K562 (cell line): ENCODE data around the gene RSRP1. TPM values are rescaled to one million over a fixed set of nuclear protein-coding genes. Genes with fewer than 3 reads are reported as not detected.
A peak's percentile ranks its signal among the peaks of the same experiment; 100 is the strongest.

Source experiments
- CBX3 ChIP-seq, 2 experiments: IDR thresholded peaks; 1 replicate in 1 of 2; 2 replicates in 1 of 2; pipeline ENCODE4 v1.6.1; 2012; ENCODE audit warnings: inconsistent platforms in 2 of 2, low read length in 2 of 2, borderline replicate concordance in 1 of 2, control low read depth in 1 of 2
- CEBPG ChIP-seq, 3 experiments: fragments of 200-800 bp in 1 of 3; sonication (Bioruptor generic) in 1 of 3; sonication (generic) in 1 of 3; formaldehyde crosslinking in 1 of 3; IDR thresholded peaks in 2 of 3; conservative IDR thresholded peaks in 1 of 3; 2 replicates each; pipeline versions ENCODE4 v1.6.1 to v1.8.0; 2016 to 2022; ENCODE audit warnings: missing compliant biosample characterization in 2 of 3, missing genetic modification characterization in 2 of 3, mild to moderate bottlenecking in 1 of 3, missing genetic modification reagents in 1 of 3
- CHD1 ChIP-seq: fragments of 200-600 bp; sonication (generic); IDR thresholded peaks from one replicate; pipeline ENCODE4 v1.6.1; 2012; ENCODE audit warnings: mild to moderate bottlenecking, moderate library complexity, low read length, inconsistent platforms
- HMBOX1 ChIP-seq: sonication (generic); IDR thresholded peaks from 2 replicates; pipeline ENCODE4 v1.6.1; 2016
- HMGXB4 ChIP-seq: sonication (generic); formaldehyde crosslinking; IDR thresholded peaks from 2 replicates; pipeline ENCODE4 v1.8.1; 2023; ENCODE audit warnings: mild to moderate bottlenecking, missing genetic modification reagents
- ILF3 ChIP-seq: fragments of 450-650 bp; IDR thresholded peaks from 2 replicates; pipeline ENCODE4 v1.6.1; 2018; ENCODE audit warnings: antibody characterized with exemption, mild to moderate bottlenecking, moderate library complexity, borderline replicate concordance
- IRF2 ChIP-seq: sonication (generic); formaldehyde crosslinking; IDR thresholded peaks from 2 replicates; pipeline ENCODE4 v1.8.1; 2022; ENCODE audit warnings: mild to moderate bottlenecking, missing genetic modification reagents
- KDM5B ChIP-seq: fragments of 200-600 bp; sonication (generic); IDR thresholded peaks from 2 replicates; pipeline ENCODE4 v1.6.1; 2012; ENCODE audit warnings: low read depth, mild to moderate bottlenecking, moderate library complexity, low read length, control low read depth, inconsistent platforms; ENCODE audit not compliant: insufficient replicate concordance
- KLF6 ChIP-seq: fragments of 250-450 bp; sonication (Bioruptor Pico); IDR thresholded peaks from 2 replicates; pipeline ENCODE4 v1.4.0; 2020; ENCODE audit warnings: mild to moderate bottlenecking, moderate library complexity, borderline replicate concordance
- NONO ChIP-seq, 2 experiments: fragments of 200-400 bp in 1 of 2; fragments of 450-650 bp in 1 of 2; formaldehyde crosslinking in 1 of 2; IDR thresholded peaks; 2 replicates each; pipeline ENCODE4 v1.6.1; 2017; ENCODE audit warnings: low read depth in 2 of 2, mild to moderate bottlenecking in 2 of 2, moderate library complexity in 2 of 2, low read length in 1 of 2
- NR3C1 ChIP-seq: sonication (generic); formaldehyde crosslinking; IDR thresholded peaks from 2 replicates; pipeline ENCODE4 v1.8.1; 2022; ENCODE audit warnings: missing genetic modification reagents
- PCBP2 ChIP-seq: fragments of 200-400 bp; formaldehyde crosslinking; IDR thresholded peaks from 2 replicates; pipeline ENCODE4 v1.6.1; 2018; ENCODE audit warnings: low read length, low read depth, mild to moderate bottlenecking, moderate library complexity; ENCODE audit not compliant: poor library complexity, severe bottlenecking
- POLR2B ChIP-seq: fragments of 450-650 bp; IDR thresholded peaks from 2 replicates; pipeline ENCODE4 v1.6.1; 2018; ENCODE audit warnings: low read depth; ENCODE audit not compliant: partially characterized antibody
- PTRF ChIP-seq: fragments of 450-650 bp; IDR thresholded peaks from 2 replicates; pipeline ENCODE4 v1.6.1; 2016; ENCODE audit warnings: mild to moderate bottlenecking, missing genetic modification characterization, missing compliant biosample characterization
- SLC30A9 ChIP-seq: fragments of 250-450 bp; sonication (Bioruptor Pico); IDR thresholded peaks from 2 replicates; pipeline ENCODE4 v1.8.0; 2022; ENCODE audit warnings: mild to moderate bottlenecking, moderate library complexity
- THRAP3 ChIP-seq: fragments of 450-650 bp; IDR thresholded peaks from 2 replicates; pipeline ENCODE4 v1.6.1; 2016; ENCODE audit warnings: mild to moderate bottlenecking, inconsistent platforms, borderline replicate concordance
- VEZF1 ChIP-seq: fragments of 200-800 bp; sonication (Bioruptor generic); IDR thresholded peaks from 2 replicates; pipeline ENCODE4 v1.6.1; 2017; ENCODE audit warnings: missing genetic modification characterization, missing compliant biosample characterization
- ZNF324 ChIP-seq: fragments of 250-450 bp; sonication (Bioruptor Pico); IDR thresholded peaks from 2 replicates; pipeline ENCODE4 v1.4.0; 2020; ENCODE audit warnings: mild to moderate bottlenecking
- ZNF41 ChIP-seq: fragments of 250-450 bp; sonication (Bioruptor Pico); conservative IDR thresholded peaks from 2 replicates; pipeline ENCODE4 v1.4.0; 2020; ENCODE audit warnings: mild to moderate bottlenecking
- ZNF830 ChIP-seq: fragments of 250-450 bp; sonication (Bioruptor Pico); IDR thresholded peaks from 2 replicates; pipeline ENCODE4 v1.5.0; 2021; ENCODE audit warnings: mild to moderate bottlenecking
- polyA plus RNA-seq, 8 experiments: library from polyadenylated mRNA; depleted of rRNA in 4 of 8; stranded (reverse) in 5 of 8; unstranded in 3 of 8; fragments of >200 nt; fragmentation: Nextera tagmentation in 2 of 8; fragmentation: Illumina TruSeq in 1 of 8; extraction: Ambion mirVana in 2 of 8; extraction: Trizol in 1 of 8; gene quantifications; 2 replicates each; pipeline versions ENCODE4 v1.2.1 to v1.2.3, GENCODE V29; 2011 to 2014; ENCODE audit warnings: inconsistent platforms in 1 of 8, missing spikeins in 1 of 8
- total RNA-seq, 7 experiments: library from RNA; depleted of rRNA in 6 of 7; stranded (reverse); fragments of >200 nt in 6 of 7; fragmentation: Illumina TruSeq in 2 of 7; extraction: Trizol in 2 of 7; gene quantifications; 2 replicates each; pipeline versions ENCODE4 v1.2.1 to v1.2.3, GENCODE V29; 2011 to 2021; ENCODE audit warnings: low replicate concordance in 1 of 7

RSRP1 gene
- total and polyA plus RNA-seq, 9 of the 15 experiments (the other 6 are each of a cell fraction or from before 2014, with no cell fraction given): 27.2 to 283 (median 146) TPM

- no peak for TF ChIP-seq NR3C1 (CRISPR knock-in tag)
- TF ChIP-seq POLR2B: peak; percentile 83
- no peak; the same call in 1 of the 2 replicates for TF ChIP-seq VEZF1 (CRISPR knock-in tag)
- no peak for TF ChIP-seq ZNF830 (CRISPR knock-in tag)
- TF ChIP-seq SLC30A9 (CRISPR knock-in tag): no peak
- no peak for TF ChIP-seq IRF2 (CRISPR knock-in tag)
- TF ChIP-seq HMBOX1: no peak
- TF ChIP-seq HMGXB4 (CRISPR knock-in tag): peak; percentile 36; the same call in 1 of the 2 replicates
- no peak for TF ChIP-seq CEBPG (CRISPR knock-in tag; IDR thresholded peaks at IDR 0.05)
- TF ChIP-seq CEBPG (tag; conservative IDR thresholded peaks at IDR 0.05 in 1 of 2, IDR thresholded peaks at IDR 0.05 in 1 of 2): no peak
- TF ChIP-seq THRAP3: no peak
- 0 out of 2 replicates have a peak, but pooled peaks have one; percentile 54 for TF ChIP-seq ZNF41 (CRISPR knock-in tag)
- peak; percentile 38 for TF ChIP-seq CHD1
- TF ChIP-seq PCBP2: no peak
- TF ChIP-seq PTRF (tag): no peak
- no peak for TF ChIP-seq ZNF324 (CRISPR knock-in tag)
- TF ChIP-seq NONO (IDR thresholded peaks at IDR 0.05; ENCODE audit: low read depth in 2 of 2, low read length in 1 of 2): no peak; a peak in 2 of 4 replicates
- TF ChIP-seq CBX3 (IDR thresholded peaks at IDR 0.05; ENCODE audit: borderline replicate concordance in 1 of 2, low read length in 2 of 2): no peak; a peak in 1 of 3 replicates
- 0 out of 2 replicates have a peak, but pooled peaks have one; percentile 57 for TF ChIP-seq KLF6
- TF ChIP-seq KDM5B: peak; percentile 80
- TF ChIP-seq ILF3: peak; percentile 60; the same call in 1 of the 2 replicates
These were observed 7.3 kb downstream of the RSRP1 start (continued) for GRCh38 chr1:25239681-25240541.
